H9 (cell line): Measurements from ENCODE around the gene AJAP1. TPM values are rescaled to one million over a fixed set of nuclear protein-coding genes. Genes with fewer than 3 reads are reported as not detected.

Experiments used
- DNase-seq: peaks from one replicate; pipeline ENCODE4 v3.0.0-alpha.2; 2017
- H2AFZ ChIP-seq: one replicate; pipeline ENCODE4 v1.6.1; 2013; ENCODE audit warnings: mild to moderate bottlenecking, low read length, control low read depth, moderate library complexity
- H2AK5ac ChIP-seq: 2 replicates; pipeline ENCODE4 v1.6.1; 2013; ENCODE audit warnings: low read length, control low read depth, mixed read lengths; ENCODE audit not compliant: insufficient read length
- H2BK120ac ChIP-seq: one replicate; pipeline ENCODE4 v1.6.1; 2013; ENCODE audit warnings: low read depth, mild to moderate bottlenecking, low read length, control low read depth, inconsistent platforms; ENCODE audit not compliant: poor library complexity, severe bottlenecking
- H2BK12ac ChIP-seq: 2 replicates; pipeline ENCODE4 v1.6.1; 2013; ENCODE audit warnings: low read length, control low read depth, mixed read lengths, low read depth; ENCODE audit not compliant: insufficient read length
- H2BK15ac ChIP-seq: 2 replicates; pipeline ENCODE4 v1.6.1; 2013; ENCODE audit warnings: low read depth, low read length, control low read depth
- H2BK20ac ChIP-seq: one replicate; pipeline ENCODE4 v1.6.1; 2013; ENCODE audit warnings: low read depth, mild to moderate bottlenecking, low read length, control low read depth, inconsistent platforms; ENCODE audit not compliant: poor library complexity, severe bottlenecking
- H2BK5ac ChIP-seq: 2 replicates; pipeline ENCODE4 v1.6.1; 2013; ENCODE audit warnings: low read length, control low read depth, mixed read lengths; ENCODE audit not compliant: insufficient read length
- H3K14ac ChIP-seq: 2 replicates; pipeline ENCODE4 v1.6.1; 2013; ENCODE audit warnings: low read length, control low read depth; ENCODE audit not compliant: insufficient read depth
- H3K18ac ChIP-seq: 2 replicates; pipeline ENCODE4 v1.6.1; 2013; ENCODE audit warnings: low read depth, mild to moderate bottlenecking, mixed read lengths, low read length, control low read depth; ENCODE audit not compliant: insufficient read length
- H3K23ac ChIP-seq: 2 replicates; pipeline ENCODE4 v1.6.1; 2013; ENCODE audit warnings: low read length, control low read depth, mixed read lengths, low read depth; ENCODE audit not compliant: insufficient read length
- H3K23me2 ChIP-seq: 2 replicates; pipeline ENCODE4 v1.6.1; 2013; ENCODE audit warnings: low read depth, mild to moderate bottlenecking, mixed read lengths, low read length, control low read depth; ENCODE audit not compliant: insufficient read length, poor library complexity, severe bottlenecking
- H3K27ac ChIP-seq: 2 replicates; pipeline ENCODE4 v1.5.1; 2013; ENCODE audit warnings: low read length, control low read depth, mixed read lengths, low read depth; ENCODE audit not compliant: insufficient read length
- H3K27me3 ChIP-seq: 2 replicates; pipeline ENCODE4 v1.6.1; 2013; ENCODE audit warnings: low read length, control low read depth, inconsistent platforms; ENCODE audit not compliant: insufficient read depth
- H3K4ac ChIP-seq: 2 replicates; pipeline ENCODE4 v1.6.1; 2013; ENCODE audit warnings: low read depth, mild to moderate bottlenecking, control low read depth, inconsistent platforms, low read length, moderate library complexity
- H3K4me1 ChIP-seq: 2 replicates; pipeline ENCODE4 v1.6.1; 2013; ENCODE audit warnings: low read length, control low read depth, inconsistent platforms; ENCODE audit not compliant: insufficient read depth
- H3K4me2 ChIP-seq: 2 replicates; pipeline ENCODE4 v1.6.1; 2013; ENCODE audit warnings: low read length, control low read depth, mixed read lengths; ENCODE audit not compliant: insufficient read length, insufficient read depth
- H3K56ac ChIP-seq: 2 replicates; pipeline ENCODE4 v1.6.1; 2013; ENCODE audit warnings: low read depth, mild to moderate bottlenecking, mixed read lengths, low read length, control low read depth; ENCODE audit not compliant: insufficient read length
- H3K79me1 ChIP-seq: 2 replicates; pipeline ENCODE4 v1.6.1; 2013; ENCODE audit warnings: low read depth, mild to moderate bottlenecking, moderate library complexity, low read length, control low read depth, inconsistent platforms; ENCODE audit not compliant: insufficient read depth, poor library complexity, severe bottlenecking
- H3K79me2 ChIP-seq: 2 replicates; pipeline ENCODE4 v1.6.1; 2013; ENCODE audit warnings: low read length, control low read depth, inconsistent platforms; ENCODE audit not compliant: insufficient read depth
- H3K9ac ChIP-seq: 2 replicates; pipeline ENCODE4 v1.6.1; 2013; ENCODE audit warnings: low read length, control low read depth, mixed read lengths; ENCODE audit not compliant: insufficient read length; ENCODE audit errors: extremely low read depth
- H3K9me3 ChIP-seq: one replicate; pipeline ENCODE4 v1.6.1; 2013; ENCODE audit warnings: low read depth, low read length, inconsistent platforms; ENCODE audit not compliant: control insufficient read depth
- H3T11ph ChIP-seq: one replicate; pipeline ENCODE4 v1.6.1; 2013; ENCODE audit warnings: mild to moderate bottlenecking, low read length, control low read depth, inconsistent platforms
- H4K20me1 ChIP-seq: one replicate; pipeline ENCODE4 v1.6.1; 2013; ENCODE audit not compliant: control insufficient read depth, insufficient read length, insufficient read depth
- H4K5ac ChIP-seq: 2 replicates; pipeline ENCODE4 v1.6.1; 2013; ENCODE audit warnings: low read depth, mild to moderate bottlenecking, mixed read lengths, low read length, control low read depth; ENCODE audit not compliant: insufficient read length
- H4K8ac ChIP-seq: replicated peaks from 2 replicates; pipeline ENCODE4 v1.6.1; 2013; ENCODE audit warnings: low read length, control low read depth, mixed read lengths, low read depth; ENCODE audit not compliant: insufficient read length
- H4K91ac ChIP-seq: 2 replicates; pipeline ENCODE4 v1.6.1; 2013; ENCODE audit warnings: low read depth, mild to moderate bottlenecking, moderate library complexity, mixed read lengths, low read length, control low read depth; ENCODE audit not compliant: insufficient read length
- H3K27ac Mint-ChIP-seq, 3 experiments: 2 replicates in 2 of 3; 3 replicates in 1 of 3; pipeline ENCODE4 v1.8.0; 2020 to 2021; ENCODE audit warnings: mixed read lengths in 3 of 3, mild to moderate bottlenecking in 1 of 3, moderate library complexity in 1 of 3
- H3K27me3 Mint-ChIP-seq: 2 replicates; pipeline ENCODE4 v1.8.0; 2021; ENCODE audit warnings: low read depth, mild to moderate bottlenecking, moderate library complexity, mixed read lengths
- H3K36me3 Mint-ChIP-seq, 3 experiments: 2 replicates in 2 of 3; 3 replicates in 1 of 3; pipeline ENCODE4 v1.8.0; 2020 to 2021; ENCODE audit warnings: low read depth in 3 of 3, mixed read lengths in 3 of 3; ENCODE audit not compliant: insufficient read depth in 1 of 3
- H3K4me1 Mint-ChIP-seq, 2 experiments: 2 replicates each; pipeline ENCODE4 v1.8.0; 2020; ENCODE audit warnings: mixed read lengths in 2 of 2
- H3K4me3 Mint-ChIP-seq, 2 experiments: 2 replicates in 1 of 2; 3 replicates in 1 of 2; pipeline ENCODE4 v1.8.0; 2020 to 2021; ENCODE audit warnings: mild to moderate bottlenecking in 2 of 2, mixed read lengths in 2 of 2, moderate library complexity in 1 of 2
- H3K9me3 Mint-ChIP-seq, 2 experiments: 2 replicates in 1 of 2; 3 replicates in 1 of 2; pipeline ENCODE4 v1.8.0; 2020; ENCODE audit warnings: mild to moderate bottlenecking in 2 of 2, mixed read lengths in 2 of 2, moderate library complexity in 1 of 2
- WGBS: extraction: QIAGEN DNeasy Blood & Tissue Kit; methylation state at CpG from one replicate; pipeline ENCODE4 v1.1.7; 2013; ENCODE audit warnings: missing lambda C conversion rate, low lambda C conversion rate, mixed read lengths; ENCODE audit not compliant: insufficient read length; ENCODE audit errors: extremely low coverage; 5-methylcytosine and 5-hydroxymethylcytosine counted together
- total RNA-seq: library from RNA; stranded (reverse); gene quantifications from 2 replicates; pipeline ENCODE4 v1.2.1, GENCODE V29; 2021
- TF ChIP-seq, protein P1 (sequence below): fragments of 200-600 bp; sonication (generic); conservative IDR thresholded peaks from 3 replicates; pipeline ENCODE4 v1.8.0; 2021; ENCODE audit warnings: antibody characterized with exemption, mild to moderate bottlenecking

Gene AJAP1
- total RNA-seq, 1 experiment from 2014 or later, result 8.6 TPM

DNA sequence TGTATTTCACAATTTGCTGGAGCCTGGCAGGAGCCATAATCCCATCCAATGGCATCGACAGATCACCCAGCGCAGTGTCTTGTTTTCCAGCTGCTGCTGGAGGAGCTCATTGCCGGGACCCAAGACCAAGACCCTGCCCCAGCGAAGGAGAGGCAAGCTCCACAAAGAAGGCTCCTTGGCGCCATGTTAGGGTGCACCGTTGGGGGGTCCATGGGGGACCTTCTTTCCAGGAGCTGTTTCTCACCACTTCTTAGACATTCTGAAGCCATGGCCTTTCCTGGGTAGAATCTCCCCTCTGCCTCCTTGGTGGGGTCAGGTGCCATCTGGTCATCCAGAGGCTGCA, 31.1 kb downstream of the AJAP1 start:
- WGBS, result no CpG with 5 or more reads among the region's 6 CpGs
- H3K79me2 ChIP-seq, result no peaks in the 10 kb centered on the region
- H3K4me2 ChIP-seq, result no peak overlapping the region
- no peaks in the 10 kb centered on the region for H3K23me2 ChIP-seq
- DNase-seq, result no peak
- H3K27ac Mint-ChIP-seq, result no peak overlapping the region
- no peak overlapping the region for H4K91ac ChIP-seq
- H3K4me1 ChIP-seq, result peaks cover 9% of the 10 kb centered on the region; the same call in 1 of the 2 replicates
- H3K14ac ChIP-seq, result no peak overlapping the region
- H3K9me3 ChIP-seq, result no peaks in the 10 kb centered on the region
- H4K8ac ChIP-seq, result no peak overlapping the region
- H3K9me3 Mint-ChIP-seq, result peaks cover 0 to 2% of the 10 kb centered on the region in 2 experiments; a peak in 2 of 5 replicates
- H2AFZ ChIP-seq, result no peak overlapping the region
- no peak overlapping the region for H2BK120ac ChIP-seq
- H2BK15ac ChIP-seq, result no peak overlapping the region
- no peak overlapping the region for H3K4me3 Mint-ChIP-seq
- H2AK5ac ChIP-seq, result no peak overlapping the region
- H3K23ac ChIP-seq, result no peak overlapping the region
- H3K18ac ChIP-seq, result no peak overlapping the region
- H2BK20ac ChIP-seq, result no peak overlapping the region
- H3K27me3 ChIP-seq, result no peaks in the 10 kb centered on the region
- no peak overlapping the region for H3K4ac ChIP-seq
- 0 out of 7 replicates have a peak, but pooled peaks cover 0 to 2% (median 0%) of the 10 kb centered on the region in 3 experiments for H3K36me3 Mint-ChIP-seq
- no peak overlapping the region for H4K5ac ChIP-seq
- no peak overlapping the region for H3T11ph ChIP-seq
- TF ChIP-seq, protein P1, sequence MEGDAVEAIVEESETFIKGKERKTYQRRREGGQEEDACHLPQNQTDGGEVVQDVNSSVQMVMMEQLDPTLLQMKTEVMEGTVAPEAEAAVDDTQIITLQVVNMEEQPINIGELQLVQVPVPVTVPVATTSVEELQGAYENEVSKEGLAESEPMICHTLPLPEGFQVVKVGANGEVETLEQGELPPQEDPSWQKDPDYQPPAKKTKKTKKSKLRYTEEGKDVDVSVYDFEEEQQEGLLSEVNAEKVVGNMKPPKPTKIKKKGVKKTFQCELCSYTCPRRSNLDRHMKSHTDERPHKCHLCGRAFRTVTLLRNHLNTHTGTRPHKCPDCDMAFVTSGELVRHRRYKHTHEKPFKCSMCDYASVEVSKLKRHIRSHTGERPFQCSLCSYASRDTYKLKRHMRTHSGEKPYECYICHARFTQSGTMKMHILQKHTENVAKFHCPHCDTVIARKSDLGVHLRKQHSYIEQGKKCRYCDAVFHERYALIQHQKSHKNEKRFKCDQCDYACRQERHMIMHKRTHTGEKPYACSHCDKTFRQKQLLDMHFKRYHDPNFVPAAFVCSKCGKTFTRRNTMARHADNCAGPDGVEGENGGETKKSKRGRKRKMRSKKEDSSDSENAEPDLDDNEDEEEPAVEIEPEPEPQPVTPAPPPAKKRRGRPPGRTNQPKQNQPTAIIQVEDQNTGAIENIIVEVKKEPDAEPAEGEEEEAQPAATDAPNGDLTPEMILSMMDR, result no peak
- no peaks in the 10 kb centered on the region for H3K79me1 ChIP-seq
- no peak overlapping the region for H3K9ac ChIP-seq
- no peak overlapping the region for H3K56ac ChIP-seq
- H4K20me1 ChIP-seq, result no peaks in the 10 kb centered on the region
- peaks cover 8% of the 10 kb centered on the region for H3K27me3 Mint-ChIP-seq
- H2BK12ac ChIP-seq, result no peak overlapping the region
- H2BK5ac ChIP-seq, result no peak overlapping the region
- no peak overlapping the region for H3K27ac ChIP-seq
- peaks cover 15 to 27% of the 10 kb centered on the region in 2 experiments for H3K4me1 Mint-ChIP-seq
